Neural cell (in vitro differentiated cells): ENCODE results near the gene IRX4.

ENCODE experiments used
- TAF1 ChIP-seq: IDR thresholded peaks from 2 replicates; pipeline ENCODE4 v1.6.1; 2012; ENCODE audit warnings: low read depth
- TF ChIP-seq, protein P1 (sequence below): fragments of 450-650 bp; IDR thresholded peaks from 2 replicates; pipeline ENCODE4 v1.5.1; 2014; ENCODE audit warnings: antibody characterized with exemption, mild to moderate bottlenecking, moderate library complexity; ENCODE audit not compliant: poor library complexity, severe bottlenecking

DNA sequence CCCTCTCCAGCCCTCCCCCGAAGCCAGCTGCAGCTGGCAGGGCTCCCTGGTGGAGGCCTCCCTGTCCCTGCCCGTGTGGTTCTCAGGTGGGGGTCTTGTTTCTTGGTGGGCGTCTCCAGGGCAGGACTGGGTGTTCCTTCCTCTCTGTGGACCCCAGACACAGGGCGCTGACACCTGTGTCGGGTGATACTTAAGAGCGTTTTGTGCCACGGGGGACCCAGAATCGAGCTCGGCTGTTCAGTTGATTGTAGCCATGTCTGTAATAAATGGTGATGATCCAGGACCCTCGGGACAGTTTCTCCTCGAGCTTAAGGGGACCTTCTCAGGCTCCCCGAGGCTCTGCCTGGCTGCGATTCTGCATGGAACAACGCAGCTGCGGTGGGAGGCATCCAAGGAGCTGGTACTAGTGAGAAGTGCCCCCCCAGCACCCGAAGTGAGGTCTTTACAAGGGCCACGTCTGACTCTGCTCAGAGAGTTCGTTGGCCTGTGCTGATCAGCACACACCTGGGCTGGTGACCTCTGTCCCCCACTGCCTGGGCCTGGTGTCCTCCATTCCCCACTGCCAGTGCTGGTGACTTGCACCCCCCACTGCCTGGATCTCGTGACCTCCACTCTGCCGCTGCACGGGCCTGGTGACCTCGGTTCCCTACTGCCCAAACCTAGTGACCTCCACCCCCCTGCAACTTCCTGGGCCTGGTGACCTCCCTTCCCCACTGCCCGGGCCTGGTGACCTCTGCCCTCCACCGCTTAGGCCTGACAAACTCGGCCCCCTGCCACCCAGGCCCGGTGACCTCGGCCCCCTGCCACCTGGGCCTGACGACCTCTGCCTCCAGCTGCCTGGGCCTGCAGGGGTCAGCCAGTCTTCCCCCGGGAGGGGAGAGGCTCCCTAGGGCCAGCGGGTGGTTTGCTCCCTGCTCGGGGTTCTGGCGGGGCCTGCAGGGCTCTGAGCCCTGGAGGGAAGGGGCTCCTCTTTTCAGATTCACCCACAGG is 45.5 kb downstream of the IRX4 start:
- TF ChIP-seq, protein P1, sequence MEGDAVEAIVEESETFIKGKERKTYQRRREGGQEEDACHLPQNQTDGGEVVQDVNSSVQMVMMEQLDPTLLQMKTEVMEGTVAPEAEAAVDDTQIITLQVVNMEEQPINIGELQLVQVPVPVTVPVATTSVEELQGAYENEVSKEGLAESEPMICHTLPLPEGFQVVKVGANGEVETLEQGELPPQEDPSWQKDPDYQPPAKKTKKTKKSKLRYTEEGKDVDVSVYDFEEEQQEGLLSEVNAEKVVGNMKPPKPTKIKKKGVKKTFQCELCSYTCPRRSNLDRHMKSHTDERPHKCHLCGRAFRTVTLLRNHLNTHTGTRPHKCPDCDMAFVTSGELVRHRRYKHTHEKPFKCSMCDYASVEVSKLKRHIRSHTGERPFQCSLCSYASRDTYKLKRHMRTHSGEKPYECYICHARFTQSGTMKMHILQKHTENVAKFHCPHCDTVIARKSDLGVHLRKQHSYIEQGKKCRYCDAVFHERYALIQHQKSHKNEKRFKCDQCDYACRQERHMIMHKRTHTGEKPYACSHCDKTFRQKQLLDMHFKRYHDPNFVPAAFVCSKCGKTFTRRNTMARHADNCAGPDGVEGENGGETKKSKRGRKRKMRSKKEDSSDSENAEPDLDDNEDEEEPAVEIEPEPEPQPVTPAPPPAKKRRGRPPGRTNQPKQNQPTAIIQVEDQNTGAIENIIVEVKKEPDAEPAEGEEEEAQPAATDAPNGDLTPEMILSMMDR = no peak
- no peak for TF ChIP-seq TAF1
